HG02798 (cell line): ENCODE data around the gene SLC25A21.

Experiments used
- ATAC-seq: cut with Tn5 transposase; IDR thresholded peaks from one replicate; pipeline ENCODE4 v1.9.1; 2021; ENCODE audit warnings: mild to moderate bottlenecking; ENCODE audit not compliant: unreplicated experiment, poor library complexity

Gene SLC25A21

GRCh38 chr14:36950812-36951211, 221.6 kb downstream of the SLC25A21 start:
- ATAC-seq: no peak

GRCh38 chr14:36949371-36949770, 223.0 kb downstream of the SLC25A21 start:
- ATAC-seq: no peak

GRCh38 chr14:36948157-36948859, 224.1 kb downstream of the SLC25A21 start:
- ATAC-seq: no peak

DNA sequence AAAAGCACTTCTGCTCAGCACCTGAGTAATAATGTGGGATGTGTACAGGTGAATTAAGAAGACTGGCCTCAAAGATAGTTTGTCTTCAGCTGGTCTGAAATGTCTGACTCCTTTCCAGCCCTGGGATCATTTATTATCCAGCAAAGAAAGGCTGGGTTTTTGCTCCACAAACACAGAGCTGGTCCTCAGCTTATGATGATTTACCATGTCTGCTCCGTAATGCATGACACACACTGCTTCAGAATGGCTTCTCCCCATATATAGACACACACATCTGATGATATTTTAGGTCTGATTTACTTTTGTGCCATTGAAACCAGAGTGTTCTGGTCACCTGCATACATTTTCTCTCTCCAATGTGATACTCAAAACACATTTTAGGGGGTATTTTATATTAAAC, 225.0 kb downstream of the SLC25A21 start:
- no peak for ATAC-seq

GRCh38 chr14:36946872-36947271, 225.5 kb downstream of the SLC25A21 start:
- ATAC-seq: no peak

DNA sequence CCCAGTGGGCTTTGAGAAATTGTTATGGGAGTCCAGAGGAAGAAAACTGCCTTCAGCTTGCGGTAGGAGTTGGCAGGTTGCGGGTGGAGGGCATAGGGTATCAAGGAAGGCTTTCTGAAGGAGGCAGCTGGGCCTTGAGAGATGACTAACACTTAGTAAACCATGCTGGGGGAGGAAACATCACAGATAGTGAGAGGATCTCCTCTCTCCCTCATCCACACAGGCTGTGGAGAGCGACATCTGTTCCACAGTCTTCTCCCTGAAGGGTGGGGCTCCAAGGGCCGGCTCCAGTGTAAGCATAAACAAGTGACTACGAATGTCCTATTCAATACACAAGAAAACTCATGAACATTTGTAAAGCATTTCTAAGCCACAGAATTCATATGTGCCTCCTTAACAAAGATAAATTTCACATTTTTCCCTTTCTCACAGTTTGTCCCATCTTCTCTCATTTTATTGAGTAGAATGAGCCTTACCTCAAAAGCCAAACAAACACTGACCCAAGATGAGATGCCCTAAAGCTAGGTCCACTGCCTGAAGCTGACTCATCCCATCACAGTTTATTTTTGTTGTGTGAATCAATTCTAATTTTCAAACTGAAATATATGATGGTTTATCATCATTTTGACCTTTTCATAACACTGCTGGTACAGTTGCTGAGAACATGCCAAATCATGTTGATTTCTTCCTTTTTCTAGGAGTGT, 227.9 kb downstream of the SLC25A21 start:
- ATAC-seq: no peak

GRCh38 chr14:36942522-36943245, 229.7 kb downstream of the SLC25A21 start:
- ATAC-seq: peak; percentile 8

GRCh38 chr14:36941783-36942521, 230.5 kb downstream of the SLC25A21 start:
- ATAC-seq: peak; percentile 93

GRCh38 chr14:36940476-36940875, 231.9 kb downstream of the SLC25A21 start:
- no peak for ATAC-seq

- no peak for ATAC-seq
Observed at GRCh38 chr14:36939265-36939664, 233.1 kb downstream of the SLC25A21 start.

GRCh38 chr14:36938678-36939077, 233.7 kb downstream of the SLC25A21 start:
- ATAC-seq: no peak

DNA sequence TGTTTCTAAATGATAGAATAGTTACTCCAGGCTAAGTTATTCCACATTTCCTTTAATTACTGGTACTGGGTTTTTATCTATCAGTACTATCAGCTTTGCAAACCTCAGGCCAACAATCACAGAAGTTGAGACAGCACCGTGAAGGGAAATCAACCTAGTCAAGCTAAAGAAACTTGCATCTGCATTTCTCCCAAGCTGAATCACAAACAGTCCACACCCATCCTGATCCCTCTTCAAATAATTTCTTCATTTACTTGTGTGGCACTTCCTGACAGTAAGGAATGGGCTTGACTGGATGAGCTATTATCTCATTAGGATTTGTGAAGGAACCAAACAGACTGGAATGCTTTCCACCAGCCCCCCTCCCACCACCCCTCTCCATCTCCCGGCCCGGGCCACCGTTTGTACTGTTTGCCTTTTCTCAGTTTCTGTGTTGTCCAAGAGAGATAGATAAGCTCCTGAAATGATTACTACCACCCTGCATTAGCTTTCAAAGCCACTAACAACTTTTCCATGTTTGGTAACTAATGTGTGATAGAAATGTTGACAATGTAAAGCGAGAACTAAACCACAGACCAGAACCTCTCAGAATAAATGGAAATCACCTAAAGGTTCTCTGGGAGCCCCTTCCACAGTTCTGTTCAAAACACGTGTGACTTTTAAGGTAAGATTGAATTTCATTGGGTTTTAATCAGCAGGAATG, 236.3 kb downstream of the SLC25A21 start:
- no peak for ATAC-seq

GRCh38 chr14:36934304-36934703, 238.1 kb downstream of the SLC25A21 start:
- ATAC-seq: no peak

DNA sequence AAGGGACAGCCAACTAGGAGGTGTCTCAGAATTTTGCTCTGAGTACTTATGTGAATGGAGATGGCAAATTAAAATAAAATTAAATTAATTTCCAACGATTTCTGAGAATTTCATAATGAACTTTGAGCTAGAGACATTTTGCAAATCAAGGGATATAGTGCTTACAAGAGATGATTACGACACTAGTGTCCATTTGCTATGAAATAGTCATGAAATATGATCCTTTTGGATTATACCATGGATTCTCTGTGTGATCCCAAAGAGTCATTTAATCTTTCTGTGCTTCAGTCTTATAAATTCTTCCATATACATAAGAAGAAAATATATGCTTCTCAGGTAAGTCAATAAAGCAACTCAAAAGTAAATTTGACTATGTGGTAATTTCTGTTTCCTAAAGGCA, 240.6 kb downstream of the SLC25A21 start:
- ATAC-seq: no peak

- ATAC-seq: no peak
Observed at GRCh38 chr14:36928432-36928831, 244.0 kb downstream of the SLC25A21 start.

DNA sequence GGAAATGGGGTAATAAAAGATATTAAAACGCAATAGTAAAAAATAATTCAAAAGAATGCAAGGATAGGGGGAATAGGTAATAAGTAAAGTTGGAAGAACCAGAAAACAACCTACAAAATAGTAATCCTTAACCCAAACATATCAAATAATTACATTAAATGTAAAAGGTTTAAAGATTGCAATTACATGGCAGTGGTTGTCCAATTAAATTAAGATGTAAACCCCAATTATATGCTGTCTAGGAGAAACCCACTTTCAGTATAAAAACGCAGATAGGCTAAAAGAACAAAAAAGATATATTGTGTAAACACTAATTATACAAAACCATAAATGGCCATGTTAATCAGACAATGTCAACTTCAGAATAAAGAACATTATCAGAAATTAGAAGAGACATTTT, 247.3 kb downstream of the SLC25A21 start:
- no peak for ATAC-seq

GRCh38 chr14:36916668-36917067, 255.7 kb downstream of the SLC25A21 start:
- ATAC-seq: no peak

GRCh38 chr14:36915081-36915480, 257.3 kb downstream of the SLC25A21 start:
- ATAC-seq: no peak

- ATAC-seq: no peak
Observed at GRCh38 chr14:36910578-36910977, 261.8 kb downstream of the SLC25A21 start.

GRCh38 chr14:36905272-36905888, 267.0 kb downstream of the SLC25A21 start:
- no peak for ATAC-seq
